ENCODE measurements around the gene HMGXB4. TPM values are rescaled to one million over a fixed set of nuclear protein-coding genes. Genes with fewer than 3 reads are reported as not detected.

Gene HMGXB4
- total and polyA plus RNA-seq, 9 of the 15 experiments (the other 6 are each of a cell fraction or from before 2014, with no cell fraction given) = 9.9 to 31.4 (median 24.8) TPM

DNA sequence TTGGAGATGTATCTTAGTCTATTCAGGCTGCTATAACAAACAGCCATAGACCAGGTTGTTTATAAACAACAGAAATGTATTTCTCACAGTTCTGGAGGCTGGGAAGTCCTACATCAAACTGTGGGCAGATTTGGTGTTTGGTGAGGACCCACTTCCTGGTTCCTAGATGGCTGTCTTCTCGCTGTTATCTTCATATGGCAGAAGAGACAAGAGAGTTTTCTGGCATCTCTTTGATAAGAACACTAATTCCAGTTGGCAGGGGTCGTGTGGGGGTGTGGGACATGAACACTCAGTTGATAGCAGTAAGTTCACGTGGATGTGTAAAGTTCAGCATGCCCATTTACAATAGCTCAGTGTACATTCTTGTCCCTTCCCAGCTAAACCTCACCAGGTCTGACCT lies 41.3 kb upstream of the HMGXB4 start (continued):
- TF ChIP-seq, protein P1, sequence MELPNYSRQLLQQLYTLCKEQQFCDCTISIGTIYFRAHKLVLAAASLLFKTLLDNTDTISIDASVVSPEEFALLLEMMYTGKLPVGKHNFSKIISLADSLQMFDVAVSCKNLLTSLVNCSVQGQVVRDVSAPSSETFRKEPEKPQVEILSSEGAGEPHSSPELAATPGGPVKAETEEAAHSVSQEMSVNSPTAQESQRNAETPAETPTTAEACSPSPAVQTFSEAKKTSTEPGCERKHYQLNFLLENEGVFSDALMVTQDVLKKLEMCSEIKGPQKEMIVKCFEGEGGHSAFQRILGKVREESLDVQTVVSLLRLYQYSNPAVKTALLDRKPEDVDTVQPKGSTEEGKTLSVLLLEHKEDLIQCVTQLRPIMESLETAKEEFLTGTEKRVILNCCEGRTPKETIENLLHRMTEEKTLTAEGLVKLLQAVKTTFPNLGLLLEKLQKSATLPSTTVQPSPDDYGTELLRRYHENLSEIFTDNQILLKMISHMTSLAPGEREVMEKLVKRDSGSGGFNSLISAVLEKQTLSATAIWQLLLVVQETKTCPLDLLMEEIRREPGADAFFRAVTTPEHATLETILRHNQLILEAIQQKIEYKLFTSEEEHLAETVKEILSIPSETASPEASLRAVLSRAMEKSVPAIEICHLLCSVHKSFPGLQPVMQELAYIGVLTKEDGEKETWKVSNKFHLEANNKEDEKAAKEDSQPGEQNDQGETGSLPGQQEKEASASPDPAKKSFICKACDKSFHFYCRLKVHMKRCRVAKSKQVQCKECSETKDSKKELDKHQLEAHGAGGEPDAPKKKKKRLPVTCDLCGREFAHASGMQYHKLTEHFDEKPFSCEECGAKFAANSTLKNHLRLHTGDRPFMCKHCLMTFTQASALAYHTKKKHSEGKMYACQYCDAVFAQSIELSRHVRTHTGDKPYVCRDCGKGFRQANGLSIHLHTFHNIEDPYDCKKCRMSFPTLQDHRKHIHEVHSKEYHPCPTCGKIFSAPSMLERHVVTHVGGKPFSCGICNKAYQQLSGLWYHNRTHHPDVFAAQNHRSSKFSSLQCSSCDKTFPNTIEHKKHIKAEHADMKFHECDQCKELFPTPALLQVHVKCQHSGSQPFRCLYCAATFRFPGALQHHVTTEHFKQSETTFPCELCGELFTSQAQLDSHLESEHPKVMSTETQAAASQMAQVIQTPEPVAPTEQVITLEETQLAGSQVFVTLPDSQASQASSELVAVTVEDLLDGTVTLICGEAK (IDR thresholded peaks at IDR 0.05) = no peak
- TF ChIP-seq, protein P1 (CRISPR knock-in tag; IDR thresholded peaks at IDR 0.05) = no peak
- TF ChIP-seq U2AF2 (optimal IDR thresholded peaks at IDR 0.05; ENCODE audit: low read depth, low read length) (no peak), ELF1 (tag; IDR thresholded peaks at IDR 0.05) (peak; percentile 60), FOXA1 (IDR thresholded peaks at IDR 0.05; ENCODE audit: borderline replicate concordance) (no peak), ARID1B (IDR thresholded peaks at IDR 0.05) (peak; percentile 84), KDM1A (IDR thresholded peaks at IDR 0.05) (no peak), DPF2 (IDR thresholded peaks at IDR 0.05) (peak; percentile 58; the same call in 1 of the 2 replicates), CHD4 (IDR thresholded peaks at IDR 0.05; ENCODE audit: insufficient read depth, insufficient replicate concordance, low read depth, low read length, poor library complexity, severe bottlenecking) (no peak), ZFX (CRISPR knock-in tag; IDR thresholded peaks at IDR 0.05) (no peak), RB1 (IDR thresholded peaks at IDR 0.05; ENCODE audit: low read depth) (no peak)
- TF ChIP-seq, protein P2, sequence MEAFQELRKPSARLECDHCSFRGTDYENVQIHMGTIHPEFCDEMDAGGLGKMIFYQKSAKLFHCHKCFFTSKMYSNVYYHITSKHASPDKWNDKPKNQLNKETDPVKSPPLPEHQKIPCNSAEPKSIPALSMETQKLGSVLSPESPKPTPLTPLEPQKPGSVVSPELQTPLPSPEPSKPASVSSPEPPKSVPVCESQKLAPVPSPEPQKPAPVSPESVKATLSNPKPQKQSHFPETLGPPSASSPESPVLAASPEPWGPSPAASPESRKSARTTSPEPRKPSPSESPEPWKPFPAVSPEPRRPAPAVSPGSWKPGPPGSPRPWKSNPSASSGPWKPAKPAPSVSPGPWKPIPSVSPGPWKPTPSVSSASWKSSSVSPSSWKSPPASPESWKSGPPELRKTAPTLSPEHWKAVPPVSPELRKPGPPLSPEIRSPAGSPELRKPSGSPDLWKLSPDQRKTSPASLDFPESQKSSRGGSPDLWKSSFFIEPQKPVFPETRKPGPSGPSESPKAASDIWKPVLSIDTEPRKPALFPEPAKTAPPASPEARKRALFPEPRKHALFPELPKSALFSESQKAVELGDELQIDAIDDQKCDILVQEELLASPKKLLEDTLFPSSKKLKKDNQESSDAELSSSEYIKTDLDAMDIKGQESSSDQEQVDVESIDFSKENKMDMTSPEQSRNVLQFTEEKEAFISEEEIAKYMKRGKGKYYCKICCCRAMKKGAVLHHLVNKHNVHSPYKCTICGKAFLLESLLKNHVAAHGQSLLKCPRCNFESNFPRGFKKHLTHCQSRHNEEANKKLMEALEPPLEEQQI (IDR thresholded peaks at IDR 0.05) = no peak
- TF ChIP-seq, protein P3, sequence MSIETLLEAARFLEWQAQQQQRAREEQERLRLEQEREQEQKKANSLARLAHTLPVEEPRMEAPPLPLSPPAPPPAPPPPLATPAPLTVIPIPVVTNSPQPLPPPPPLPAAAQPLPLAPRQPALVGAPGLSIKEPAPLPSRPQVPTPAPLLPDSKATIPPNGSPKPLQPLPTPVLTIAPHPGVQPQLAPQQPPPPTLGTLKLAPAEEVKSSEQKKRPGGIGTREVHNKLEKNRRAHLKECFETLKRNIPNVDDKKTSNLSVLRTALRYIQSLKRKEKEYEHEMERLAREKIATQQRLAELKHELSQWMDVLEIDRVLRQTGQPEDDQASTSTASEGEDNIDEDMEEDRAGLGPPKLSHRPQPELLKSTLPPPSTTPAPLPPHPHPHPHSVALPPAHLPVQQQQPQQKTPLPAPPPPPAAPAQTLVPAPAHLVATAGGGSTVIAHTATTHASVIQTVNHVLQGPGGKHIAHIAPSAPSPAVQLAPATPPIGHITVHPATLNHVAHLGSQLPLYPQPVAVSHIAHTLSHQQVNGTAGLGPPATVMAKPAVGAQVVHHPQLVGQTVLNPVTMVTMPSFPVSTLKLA (conservative IDR thresholded peaks at IDR 0.05) = no peak
- TF ChIP-seq, protein P4, sequence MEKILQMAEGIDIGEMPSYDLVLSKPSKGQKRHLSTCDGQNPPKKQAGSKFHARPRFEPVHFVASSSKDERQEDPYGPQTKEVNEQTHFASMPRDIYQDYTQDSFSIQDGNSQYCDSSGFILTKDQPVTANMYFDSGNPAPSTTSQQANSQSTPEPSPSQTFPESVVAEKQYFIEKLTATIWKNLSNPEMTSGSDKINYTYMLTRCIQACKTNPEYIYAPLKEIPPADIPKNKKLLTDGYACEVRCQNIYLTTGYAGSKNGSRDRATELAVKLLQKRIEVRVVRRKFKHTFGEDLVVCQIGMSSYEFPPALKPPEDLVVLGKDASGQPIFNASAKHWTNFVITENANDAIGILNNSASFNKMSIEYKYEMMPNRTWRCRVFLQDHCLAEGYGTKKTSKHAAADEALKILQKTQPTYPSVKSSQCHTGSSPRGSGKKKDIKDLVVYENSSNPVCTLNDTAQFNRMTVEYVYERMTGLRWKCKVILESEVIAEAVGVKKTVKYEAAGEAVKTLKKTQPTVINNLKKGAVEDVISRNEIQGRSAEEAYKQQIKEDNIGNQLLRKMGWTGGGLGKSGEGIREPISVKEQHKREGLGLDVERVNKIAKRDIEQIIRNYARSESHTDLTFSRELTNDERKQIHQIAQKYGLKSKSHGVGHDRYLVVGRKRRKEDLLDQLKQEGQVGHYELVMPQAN (IDR thresholded peaks at IDR 0.05; ENCODE audit: borderline replicate concordance) = no peak
